HG02840 (cell line): ENCODE results near the gene EFCAB8.

ENCODE experiments used
- ATAC-seq: cut with Tn5 transposase; IDR thresholded peaks from one replicate; pipeline ENCODE4 v1.9.1; 2021; ENCODE audit warnings: mild to moderate bottlenecking, moderate library complexity, moderate number of reproducible peaks; ENCODE audit not compliant: unreplicated experiment, low FRiP score

Gene EFCAB8, protein sequence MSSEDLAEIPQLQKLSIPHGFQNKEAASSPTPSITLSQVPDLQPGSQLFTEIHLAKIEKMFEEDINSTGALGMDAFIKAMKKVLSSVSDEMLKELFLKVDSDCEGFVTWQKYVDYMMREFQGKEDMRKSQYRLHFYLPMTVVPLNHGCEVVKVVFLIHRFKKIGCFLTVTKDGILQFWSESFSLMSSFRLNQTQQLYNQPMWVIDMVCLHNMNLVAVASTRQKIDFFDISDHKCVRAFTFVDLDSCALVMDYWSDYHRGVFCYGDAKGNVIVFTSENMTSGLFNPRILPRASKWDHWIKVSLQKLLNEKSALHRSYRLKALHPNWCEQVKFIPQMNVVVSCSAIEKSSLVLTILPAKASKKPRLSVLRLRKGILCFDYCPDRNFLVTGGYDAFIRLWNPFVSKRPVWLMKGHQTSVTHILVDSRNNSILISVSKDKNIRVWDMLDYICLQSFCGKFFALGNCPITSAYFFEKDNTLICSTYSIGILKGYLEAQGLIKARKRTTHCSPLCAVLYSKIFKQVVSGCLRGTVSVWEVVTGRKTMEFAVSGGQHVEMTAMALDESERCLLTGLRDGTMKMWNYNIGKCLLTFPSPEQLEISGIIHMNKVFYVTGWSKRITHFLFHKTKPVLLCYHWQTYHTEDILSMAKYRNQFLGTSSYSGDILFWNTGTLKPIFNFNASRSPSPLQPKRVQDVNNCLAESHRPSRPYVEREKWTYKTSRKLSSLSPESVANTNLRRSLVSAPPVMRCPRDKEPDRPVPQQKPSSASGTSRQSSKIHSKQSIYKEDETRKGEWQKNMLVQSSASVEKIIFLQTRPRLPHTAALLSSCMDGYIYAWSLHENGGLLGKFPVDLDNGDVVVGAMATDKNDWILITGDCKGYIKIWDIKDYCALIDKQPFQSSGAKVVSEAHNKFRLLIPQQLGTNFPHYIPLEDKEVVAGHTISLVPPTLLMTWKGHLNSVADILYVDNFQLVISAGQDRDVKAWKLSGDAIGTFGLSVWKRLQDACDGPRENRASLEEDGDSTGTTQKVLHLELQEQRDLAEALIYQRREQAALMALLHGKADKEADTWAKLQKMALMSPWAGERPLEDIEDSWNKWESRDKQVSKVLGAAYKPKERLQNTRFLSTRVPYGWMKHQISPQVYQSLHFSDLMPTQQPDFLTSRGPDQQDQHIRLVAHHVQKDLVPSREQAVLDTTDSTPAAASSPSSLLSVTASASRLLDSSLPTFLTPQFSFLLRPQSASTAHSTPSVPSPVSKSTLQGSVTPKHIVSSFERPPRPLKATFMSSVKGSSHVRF

DNA sequence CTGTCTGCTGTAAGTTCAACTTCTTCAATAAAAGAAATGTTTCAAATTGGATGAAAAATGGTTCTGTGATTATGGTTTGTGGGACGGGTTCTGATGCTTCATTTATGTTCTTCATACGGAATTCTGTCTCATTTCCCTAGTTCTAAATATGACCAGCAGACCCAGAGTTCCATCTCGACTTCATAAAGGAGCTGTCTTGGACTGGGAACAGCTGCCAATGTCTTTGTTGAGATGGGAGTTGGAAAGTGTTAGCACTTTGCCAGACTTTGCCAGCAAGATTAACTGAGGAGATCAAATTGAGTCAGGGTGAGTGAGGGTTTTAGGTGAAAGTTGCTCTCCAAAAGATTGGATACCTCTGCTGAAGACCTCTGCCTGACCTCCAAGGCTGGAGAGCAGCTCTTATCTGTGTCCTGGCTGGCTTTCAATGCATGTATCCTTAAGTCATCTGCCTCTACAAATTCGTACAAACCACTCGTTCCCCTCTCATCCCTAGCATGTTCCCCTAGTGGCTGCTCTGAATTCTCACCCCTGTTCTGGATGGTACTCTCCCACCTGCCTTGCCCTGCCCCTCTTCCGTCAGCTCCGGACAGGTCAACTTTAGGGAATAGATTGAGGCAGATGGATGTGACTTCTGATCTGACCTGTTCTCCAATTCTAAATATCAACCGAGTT is at the start of gene EFCAB8:
Gene EFCAB8, plus strand, starts transcription at position 223 of the 672 bp plus-strand sequence. CDS start 4,870 bp downstream, outside the sequence.
- no peak for ATAC-seq

DNA sequence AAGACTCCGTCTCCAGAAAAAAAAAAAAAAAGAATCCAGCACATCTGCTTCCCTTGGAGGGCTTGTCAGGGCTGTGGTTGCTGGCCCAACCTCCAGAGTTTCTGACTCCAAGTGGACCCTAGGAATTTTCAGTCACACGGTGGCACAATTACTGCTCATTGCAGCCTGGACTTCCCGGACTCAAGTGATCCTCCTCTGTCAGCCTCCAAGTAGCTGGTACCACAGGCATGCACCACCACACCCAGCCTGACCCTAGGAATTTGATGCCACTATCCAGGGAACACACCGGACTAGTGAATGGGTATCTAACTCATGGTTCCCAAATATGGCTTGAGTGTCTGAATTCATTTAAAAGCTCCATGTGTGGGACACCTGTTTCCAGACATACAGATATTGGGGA is 48.8 kb upstream of the EFCAB8 start:
- no peak for ATAC-seq

DNA sequence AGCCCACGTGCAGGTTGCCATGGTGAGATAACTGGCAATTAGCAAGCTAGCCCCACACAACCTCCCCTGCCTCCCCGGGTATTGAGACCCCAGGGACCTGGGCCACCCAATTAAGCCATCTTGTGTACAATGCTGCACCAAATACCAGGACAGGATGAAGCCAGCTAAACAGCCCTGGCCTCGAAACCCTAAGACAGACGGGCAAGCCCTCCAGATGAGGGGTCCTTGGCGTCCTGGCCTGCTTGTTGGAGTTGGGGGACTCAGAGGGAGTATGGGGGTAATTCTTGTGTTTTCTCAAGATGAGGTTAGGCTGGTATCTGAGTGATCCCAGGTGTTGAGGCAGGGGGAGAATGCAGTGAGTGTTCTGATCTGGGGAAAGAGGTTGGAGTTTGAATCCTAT is 47.8 kb upstream of the EFCAB8 start:
- no peak for ATAC-seq

DNA sequence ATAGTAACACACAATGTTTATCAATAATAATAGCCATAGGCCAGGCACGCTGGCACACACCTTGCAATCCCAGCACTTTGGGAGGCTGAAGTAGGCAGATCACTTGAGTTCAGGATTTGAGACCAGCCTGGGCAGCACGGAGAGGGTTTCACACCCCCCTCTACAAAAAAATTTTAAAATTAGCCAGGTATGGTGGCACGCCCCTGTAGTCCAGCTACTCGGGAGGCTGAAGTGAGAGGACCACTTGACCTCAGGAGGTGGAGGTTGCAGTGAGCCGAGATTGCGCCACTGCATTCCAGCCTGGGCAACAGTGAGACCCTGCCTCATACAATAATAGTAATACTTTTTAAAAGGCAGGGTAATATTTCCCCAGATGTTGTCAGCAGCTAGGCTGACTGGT is 46.8 kb upstream of the EFCAB8 start:
- no peak for ATAC-seq

DNA sequence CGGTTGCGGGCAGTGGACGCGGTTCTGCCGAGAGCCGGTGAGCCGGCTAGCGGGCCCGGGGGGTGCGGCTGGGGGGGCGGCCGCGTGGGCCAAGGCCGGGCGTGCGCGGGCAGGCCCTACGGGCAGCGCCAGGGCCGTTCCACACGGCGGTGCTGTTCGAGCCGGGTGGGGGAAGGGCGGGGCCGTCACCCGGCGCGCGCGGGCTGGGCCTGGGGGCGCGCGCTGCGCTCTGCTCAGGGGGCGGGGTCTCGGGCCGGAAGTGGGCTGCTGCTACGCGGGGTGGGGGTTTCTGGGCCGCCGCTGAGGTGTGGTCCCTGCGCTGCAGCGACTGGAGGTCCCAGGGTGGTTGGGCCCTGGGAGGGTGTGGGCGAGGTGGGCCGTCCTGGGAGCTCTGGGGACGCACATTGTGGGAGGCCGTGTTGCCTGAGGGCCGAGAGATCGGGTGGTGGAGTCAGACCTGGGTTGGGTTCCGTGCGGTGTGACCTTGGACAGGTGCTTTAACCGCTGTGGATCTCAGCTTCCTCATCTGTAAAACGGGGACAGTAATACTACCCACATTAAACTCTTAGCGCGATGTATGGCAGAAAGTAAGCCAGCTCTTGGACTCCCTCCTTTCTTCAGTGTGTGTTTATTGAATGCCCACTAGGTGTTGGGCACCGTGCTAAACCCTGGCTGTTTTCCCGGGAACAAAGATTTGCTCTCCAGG is 38.6 kb upstream of the EFCAB8 start:
- ATAC-seq = peak; percentile 46

DNA sequence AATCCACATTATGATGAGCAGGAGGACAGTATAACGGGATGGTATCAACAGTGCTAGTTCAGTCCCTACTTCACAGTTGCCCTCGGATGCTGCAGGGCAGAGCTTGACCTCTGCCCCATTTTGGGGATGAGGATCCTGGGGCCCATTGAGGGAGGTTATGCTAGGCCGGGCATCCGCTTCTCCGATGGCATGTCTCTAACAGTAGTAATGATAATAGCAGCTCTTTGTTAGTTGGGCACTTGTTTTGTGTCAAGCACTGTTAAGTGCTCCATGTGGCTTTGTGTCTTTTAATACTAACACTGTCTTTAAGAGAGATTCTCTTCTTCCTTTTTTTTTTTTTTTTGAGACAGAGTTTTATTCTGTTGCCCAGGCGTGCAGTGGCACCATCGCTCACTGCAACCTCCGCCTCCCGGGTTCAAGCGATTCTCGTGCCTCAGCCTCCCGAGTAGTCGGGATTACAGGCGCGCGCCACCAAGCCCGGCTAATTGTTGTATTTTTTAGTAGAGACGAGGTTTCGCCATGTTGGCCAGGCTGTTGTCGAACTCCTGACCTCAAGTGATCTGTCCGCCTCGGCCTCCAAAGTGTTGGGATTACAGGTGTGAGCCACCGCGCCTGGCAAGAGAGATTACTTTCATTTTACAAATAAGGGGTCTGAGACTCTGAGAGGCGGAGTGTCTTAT is 37.9 kb upstream of the EFCAB8 start:
- no peak for ATAC-seq

DNA sequence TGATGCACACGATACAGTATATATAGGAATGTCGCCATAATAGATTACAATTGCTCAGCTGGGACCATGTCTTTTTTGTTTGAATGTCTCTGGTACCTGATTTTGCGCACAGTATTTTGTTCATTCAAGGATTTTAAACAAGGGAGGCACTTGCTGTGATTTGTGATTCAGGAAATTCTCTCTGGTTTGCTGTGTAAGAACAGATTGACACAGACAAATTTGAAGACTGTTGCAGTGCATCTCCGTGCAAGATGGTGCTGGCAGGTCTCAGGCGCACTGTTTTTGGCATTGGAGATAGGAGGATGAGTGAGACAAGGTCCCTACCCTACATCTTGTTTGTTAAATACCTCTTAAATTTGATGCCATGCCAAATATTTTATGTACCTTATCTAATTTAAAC is 36.5 kb upstream of the EFCAB8 start:
- ATAC-seq = no peak

DNA sequence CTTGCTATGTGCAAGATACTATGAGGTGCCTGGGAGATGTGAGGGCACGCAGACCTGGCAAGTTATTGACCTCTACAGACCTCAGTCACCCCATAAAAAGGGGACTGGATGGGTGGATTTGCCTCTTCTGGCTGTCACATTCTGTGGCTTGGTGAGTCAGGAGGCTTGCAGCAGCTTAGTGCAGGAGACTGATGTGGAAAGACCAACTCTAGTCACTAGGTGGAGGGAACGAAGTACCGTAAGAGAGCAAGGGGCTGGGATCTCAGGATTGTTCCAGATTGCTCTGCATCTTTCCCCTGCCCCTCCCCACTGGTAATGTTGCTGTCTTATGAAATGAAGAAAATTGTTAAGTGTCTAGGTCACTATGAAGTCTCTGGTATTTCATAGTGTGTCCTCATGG is 35.6 kb upstream of the EFCAB8 start:
- no peak for ATAC-seq

DNA sequence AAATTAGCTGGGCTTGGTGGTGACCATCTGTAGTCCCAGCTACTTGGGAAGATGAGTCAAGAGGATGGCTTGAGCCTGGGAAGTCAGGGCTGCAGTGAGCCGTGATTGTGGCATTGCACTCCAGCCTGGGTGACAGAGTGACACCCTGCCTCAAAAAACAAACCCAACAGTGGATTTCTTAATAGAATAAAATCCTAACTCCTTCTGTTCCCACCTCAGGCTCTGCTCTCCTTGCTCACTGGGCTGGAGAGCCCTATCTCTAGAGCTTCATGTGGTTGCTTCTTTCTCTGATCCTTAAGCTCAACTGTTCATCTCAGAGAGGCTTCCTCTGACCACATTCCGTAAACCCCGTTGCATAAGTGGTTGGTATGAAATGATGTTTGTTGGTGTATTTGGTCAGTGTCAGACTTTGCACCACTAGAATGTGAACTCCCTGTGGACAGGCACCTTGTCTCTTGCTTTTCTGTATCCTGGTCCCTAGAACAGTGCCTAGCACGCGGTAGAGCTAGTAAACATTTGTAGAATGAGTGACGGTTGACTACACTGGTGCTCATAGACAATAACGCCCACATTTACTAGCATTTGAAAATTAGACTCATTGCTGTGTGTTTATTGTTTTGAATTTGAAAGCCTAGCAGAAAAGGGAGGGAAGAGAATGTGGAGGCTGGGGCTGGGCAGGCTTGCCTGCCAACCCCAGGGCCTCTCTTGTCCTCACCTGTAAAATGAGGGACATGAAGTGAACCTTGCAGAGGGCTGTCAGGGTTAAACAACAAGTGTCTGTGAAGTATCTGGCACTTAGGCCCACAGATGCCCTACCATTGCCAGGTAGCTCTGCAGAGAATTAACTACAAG is 34.8 kb upstream of the EFCAB8 start:
- ATAC-seq = no peak

DNA sequence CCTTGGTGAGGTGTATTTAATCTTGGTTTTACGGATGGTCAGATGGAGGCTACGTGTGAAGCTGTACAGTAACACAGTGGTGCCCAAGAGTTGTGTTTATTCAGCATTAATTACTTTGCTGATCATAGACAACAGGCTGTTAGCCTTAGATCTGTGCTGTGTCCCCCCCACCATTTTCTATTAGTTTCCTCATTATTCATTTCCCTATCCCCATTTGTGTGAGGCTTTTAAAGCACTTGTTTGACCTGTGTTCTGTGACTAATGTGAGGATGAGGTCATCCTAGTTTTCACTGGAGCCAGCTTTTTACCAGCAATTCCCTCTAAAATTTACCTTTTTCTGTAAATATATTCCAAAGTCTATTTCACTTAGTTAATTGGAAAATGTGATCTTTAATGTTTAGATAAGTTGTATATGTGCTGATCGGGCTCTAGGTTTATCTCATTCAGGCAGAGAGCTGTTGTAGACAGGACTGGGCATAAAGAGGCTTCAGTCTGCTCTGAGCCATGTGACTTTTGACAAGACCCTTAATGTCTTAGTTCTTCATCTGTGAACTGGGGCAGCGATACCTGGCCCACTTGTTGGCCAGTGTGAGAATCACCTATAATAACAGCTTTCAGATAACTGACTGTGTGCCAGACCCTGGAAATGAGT is 30.6 kb upstream of the EFCAB8 start:
- ATAC-seq = no peak

DNA sequence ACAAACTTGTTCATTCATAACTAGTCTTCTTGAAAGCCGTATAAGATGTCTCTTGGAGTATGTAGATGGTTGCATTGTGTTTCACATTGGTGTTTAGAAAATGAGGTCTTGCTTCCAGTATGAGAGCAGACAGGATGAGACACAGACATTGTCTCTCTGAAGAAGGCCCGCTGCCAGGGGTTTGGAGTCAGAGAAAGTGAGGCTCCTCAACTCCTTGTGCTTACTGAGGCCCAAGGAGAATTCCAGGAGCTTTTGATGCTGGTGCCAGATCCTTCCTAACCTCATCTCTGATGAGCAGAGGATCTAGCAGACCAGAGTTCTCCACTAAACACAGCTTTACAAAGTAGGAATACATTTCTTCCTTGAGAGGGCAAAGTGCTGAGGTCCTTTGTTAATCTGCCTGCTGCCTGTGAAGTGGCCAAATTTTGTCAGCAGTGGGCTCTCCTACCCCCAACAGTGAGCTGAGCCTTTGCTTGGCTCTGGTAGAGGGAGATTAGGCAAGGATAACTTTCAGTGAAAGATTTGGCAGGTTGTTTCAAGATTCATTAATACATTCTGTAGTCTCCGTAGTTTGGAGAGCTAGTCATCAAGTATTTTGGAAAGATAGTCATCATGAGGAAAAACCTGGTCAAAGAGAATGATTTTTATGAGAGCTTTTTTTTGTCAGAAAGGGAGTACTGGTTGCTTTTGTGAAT is 29.3 kb upstream of the EFCAB8 start:
- no peak for ATAC-seq

DNA sequence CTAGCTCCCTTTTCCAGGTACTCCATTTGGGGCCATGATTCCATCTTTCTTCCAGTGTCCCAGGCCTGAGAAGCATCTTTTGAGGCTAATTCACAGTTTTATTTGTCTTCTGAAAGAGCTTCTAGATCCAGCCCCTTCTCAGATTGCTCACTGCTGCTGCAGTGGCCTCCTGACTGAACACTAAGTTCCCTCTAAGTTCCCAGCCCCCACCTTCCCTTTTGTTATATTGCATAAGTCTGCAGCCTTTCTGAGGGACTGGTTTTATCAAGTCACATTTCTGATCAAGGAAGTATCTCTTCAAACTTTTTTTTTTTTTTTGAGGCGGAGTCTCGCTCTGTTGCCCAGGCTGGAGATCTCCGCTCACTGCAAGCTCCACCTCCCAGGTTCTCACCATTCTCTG is 28.3 kb upstream of the EFCAB8 start:
- ATAC-seq = no peak

DNA sequence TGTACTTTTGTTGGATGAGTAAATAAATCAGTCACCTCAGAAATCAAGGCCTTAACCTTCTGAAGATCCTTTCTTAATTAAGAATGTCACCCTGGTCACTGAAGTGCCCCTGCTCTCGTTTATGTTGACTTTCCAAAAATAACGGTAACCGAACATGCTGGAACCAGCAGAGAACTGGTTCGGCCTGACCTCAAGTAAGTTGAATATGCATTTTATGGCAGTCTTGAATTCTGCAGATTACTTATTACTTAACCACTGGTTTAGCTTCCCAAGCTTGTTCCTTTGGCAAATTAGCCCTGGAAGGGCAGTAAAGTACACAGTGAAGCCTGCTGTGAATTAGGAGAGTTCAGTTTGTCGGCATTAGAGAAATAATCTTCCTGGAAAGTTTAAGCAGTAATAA is 26.7 kb upstream of the EFCAB8 start:
- no peak for ATAC-seq

DNA sequence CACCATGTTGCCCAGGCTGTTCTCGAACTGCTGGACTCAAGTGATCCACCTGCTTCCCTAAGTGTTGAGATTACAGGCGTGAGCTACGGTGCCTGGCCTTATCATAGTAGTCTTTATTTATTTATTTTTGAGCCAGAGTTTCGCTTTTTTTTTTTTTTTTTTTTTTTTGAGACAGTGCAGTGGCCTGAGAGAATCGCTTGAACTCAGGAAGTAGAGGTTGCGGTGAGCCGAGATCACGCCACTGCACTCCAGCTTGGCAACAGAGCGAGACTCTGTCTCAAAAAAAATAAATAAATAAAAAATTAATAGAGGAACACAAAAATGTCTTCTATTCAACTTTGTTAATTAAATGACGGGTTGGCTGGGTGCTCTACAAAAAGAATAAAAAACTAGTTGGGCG is 26.1 kb upstream of the EFCAB8 start:
- ATAC-seq = no peak

DNA sequence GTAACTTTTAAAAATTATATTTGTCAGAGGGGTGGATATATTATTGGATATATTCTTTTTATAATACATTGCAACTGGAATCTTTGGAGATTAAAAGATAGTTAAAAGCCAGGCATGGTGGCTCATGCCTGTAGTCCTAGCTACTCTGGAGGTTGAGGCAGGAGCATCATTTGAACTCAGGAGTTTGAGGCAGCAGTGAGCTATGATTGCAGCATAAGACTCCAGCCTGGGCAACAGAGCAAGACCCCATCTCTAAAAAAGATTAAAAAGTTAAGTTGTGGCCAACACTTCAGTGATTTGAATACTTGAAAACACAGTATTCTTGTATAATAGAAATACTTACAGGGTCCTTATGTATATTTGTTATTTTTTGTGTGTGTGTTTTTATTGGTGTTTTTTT is 23.8 kb upstream of the EFCAB8 start:
- ATAC-seq = no peak

DNA sequence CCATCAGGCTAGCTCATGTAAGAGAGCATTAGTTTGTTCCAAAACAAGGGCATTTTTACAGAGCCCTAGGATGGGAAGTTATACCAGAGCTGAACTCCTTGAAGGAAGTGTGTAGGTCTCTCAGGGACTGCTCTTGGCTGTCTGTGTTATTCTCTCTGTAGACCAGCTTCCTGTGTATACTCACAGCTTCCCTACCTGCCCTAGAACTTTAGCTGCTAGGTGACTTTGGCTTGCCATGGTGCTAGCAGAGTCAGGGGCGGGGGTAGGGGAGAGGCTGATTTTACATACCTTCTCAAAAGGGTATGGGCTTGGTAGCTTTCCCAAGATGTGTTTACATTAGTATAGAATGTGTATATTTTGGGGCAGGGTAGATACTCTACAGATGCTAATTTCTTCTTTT is 21.6 kb upstream of the EFCAB8 start:
- ATAC-seq = no peak
